ENCODE results near the gene PHF23.

Gene PHF23

GRCh38 chr17:7237761-7238419 lies 1.4 kb downstream of the PHF23 start:
- DNase-seq = peak; percentile 84

- no peak for DNase-seq
Measured at GRCh38 chr17:7237266-7237760, 1.9 kb downstream of the PHF23 start.

GRCh38 chr17:7236808-7237207 lies 2.4 kb downstream of the PHF23 start:
- DNase-seq = no peak

GRCh38 chr17:7235693-7236665 lies 3.3 kb downstream of the PHF23 start:
- peak; percentile 25 for DNase-seq

GRCh38 chr17:7234083-7234951 lies 4.9 kb downstream of the PHF23 start, which contains the start of gene DVL2:
DVL2 (minus strand) TSS chr17:7234517; CDS start chr17:7234262, 255 bp downstream.
- DNase-seq = peak; percentile 97

GRCh38 chr17:7233701-7234082 lies 5.6 kb downstream of the PHF23 start:
- no peak for DNase-seq

- DNase-seq = no peak
Measured at GRCh38 chr17:7232114-7232513, 7.1 kb downstream of the PHF23 start.

GRCh38 chr17:7229504-7229903 lies 9.8 kb downstream of the PHF23 start:
- no peak for DNase-seq

- no peak for DNase-seq
Measured at GRCh38 chr17:7228920-7229319, 10.3 kb downstream of the PHF23 start.

- DNase-seq = no peak
Measured at GRCh38 chr17:7226721-7227710, 12.2 kb downstream of the PHF23 start.

GRCh38 chr17:7225711-7226331 lies 13.4 kb downstream of the PHF23 start:
- DNase-seq = no peak

GRCh38 chr17:7224661-7225111 lies 14.6 kb downstream of the PHF23 start:
- DNase-seq = no peak

GRCh38 chr17:7224110-7224509 lies 15.1 kb downstream of the PHF23 start:
- DNase-seq = no peak

- no peak for DNase-seq
Measured at GRCh38 chr17:7223375-7223774, 15.9 kb downstream of the PHF23 start.

- peak; percentile 26 for DNase-seq
Measured at GRCh38 chr17:7222972-7223292, 16.3 kb downstream of the PHF23 start.

- DNase-seq = peak; percentile 30
Measured at GRCh38 chr17:7222093-7222971, 16.9 kb downstream of the PHF23 start.

GRCh38 chr17:7221278-7222092 lies 17.8 kb downstream of the PHF23 start:
- DNase-seq = peak; percentile 26

GRCh38 chr17:7220593-7221277 lies 18.5 kb downstream of the PHF23 start:
- peak; percentile 69 for DNase-seq

Measured in femur (tissue), 1 donor.